ENCODE results near the gene CHRNA10.

CHRNA10 gene

DNA sequence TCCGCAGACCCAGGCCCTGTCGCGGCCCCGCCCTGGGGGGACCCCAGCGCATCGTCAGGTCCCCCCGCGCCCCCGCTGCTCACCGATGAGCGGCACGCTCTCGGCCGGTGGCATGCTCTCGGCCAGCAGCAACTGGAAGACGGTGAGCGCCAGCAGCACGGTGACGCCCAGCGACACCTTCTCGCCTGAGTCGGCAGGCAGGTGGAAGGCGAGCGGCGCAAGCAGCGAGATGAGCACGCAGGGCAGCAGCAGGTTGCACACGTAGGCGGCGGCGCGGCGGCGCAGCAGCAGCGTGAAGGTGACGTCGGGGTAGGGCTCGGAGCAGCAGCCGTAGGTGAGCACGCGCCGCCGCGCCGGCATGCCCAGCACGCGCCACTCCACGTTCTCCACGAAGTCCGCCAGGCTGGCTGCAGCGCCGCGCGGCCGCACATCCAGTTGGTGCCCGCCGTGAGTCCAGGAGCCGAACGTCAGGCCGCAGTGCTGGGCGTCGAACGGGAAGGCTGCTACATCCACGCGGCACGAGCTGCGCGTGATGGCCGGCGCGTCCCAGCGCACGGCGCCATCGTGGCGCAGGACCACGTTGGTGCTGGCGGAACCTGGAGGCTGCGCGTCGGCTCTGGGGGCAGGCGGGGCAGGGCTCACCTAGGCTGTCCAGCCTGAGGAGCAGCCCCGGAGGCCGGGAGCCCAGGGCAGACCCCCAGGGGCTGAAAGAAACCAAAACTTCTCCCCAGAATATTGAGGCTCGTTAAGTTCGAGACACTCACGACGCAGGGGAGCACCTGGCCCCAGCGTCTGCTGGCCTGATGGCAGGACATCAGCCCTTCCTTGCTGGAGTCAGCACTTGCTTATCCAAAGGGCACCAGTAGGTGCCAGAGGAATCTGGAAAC is 3.8 kb downstream of the CHRNA10 start:
- POLR2A ChIA-PET, result no interaction called here
- TF ChIP-seq, protein P1, sequence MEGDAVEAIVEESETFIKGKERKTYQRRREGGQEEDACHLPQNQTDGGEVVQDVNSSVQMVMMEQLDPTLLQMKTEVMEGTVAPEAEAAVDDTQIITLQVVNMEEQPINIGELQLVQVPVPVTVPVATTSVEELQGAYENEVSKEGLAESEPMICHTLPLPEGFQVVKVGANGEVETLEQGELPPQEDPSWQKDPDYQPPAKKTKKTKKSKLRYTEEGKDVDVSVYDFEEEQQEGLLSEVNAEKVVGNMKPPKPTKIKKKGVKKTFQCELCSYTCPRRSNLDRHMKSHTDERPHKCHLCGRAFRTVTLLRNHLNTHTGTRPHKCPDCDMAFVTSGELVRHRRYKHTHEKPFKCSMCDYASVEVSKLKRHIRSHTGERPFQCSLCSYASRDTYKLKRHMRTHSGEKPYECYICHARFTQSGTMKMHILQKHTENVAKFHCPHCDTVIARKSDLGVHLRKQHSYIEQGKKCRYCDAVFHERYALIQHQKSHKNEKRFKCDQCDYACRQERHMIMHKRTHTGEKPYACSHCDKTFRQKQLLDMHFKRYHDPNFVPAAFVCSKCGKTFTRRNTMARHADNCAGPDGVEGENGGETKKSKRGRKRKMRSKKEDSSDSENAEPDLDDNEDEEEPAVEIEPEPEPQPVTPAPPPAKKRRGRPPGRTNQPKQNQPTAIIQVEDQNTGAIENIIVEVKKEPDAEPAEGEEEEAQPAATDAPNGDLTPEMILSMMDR (IDR thresholded peaks at IDR 0.05; ENCODE audit: control extremely low read depth, extremely low read depth, low read depth, missing control alignments), result no peak
- CTCF ChIA-PET, result no interaction called here

DNA sequence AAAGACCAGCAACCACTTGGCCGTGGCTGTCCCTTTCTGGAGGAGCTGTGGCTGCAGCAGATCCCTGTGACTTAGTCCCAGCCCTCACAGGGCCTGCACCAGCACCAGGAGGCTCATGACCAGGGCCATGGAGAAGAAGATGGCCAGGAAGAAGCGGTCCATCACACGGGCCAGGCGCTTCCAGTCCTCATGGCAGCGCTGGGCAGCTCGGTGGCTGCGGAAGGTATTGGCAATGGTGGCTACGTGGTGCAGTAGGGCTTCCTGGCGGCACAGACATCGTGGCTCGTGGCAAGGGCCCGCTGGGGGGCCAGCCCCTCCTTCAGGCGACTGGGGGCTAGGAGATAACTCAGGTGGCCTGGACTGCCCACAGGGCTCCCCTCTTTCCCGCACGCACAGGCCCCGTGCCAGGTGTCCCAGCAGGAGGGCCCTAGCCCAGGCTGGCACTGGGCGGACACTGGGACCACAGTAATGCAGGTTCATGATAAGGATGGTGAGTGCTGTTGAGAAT is 5.1 kb downstream of the CHRNA10 start:
- POLR2A ChIA-PET, result no interaction called here
- TF ChIP-seq, protein P1 (IDR thresholded peaks at IDR 0.05; ENCODE audit: control extremely low read depth, extremely low read depth, low read depth, missing control alignments), result no peak
- CTCF ChIA-PET, result no interaction called here

More for the DNA sequence above, 3.8 kb downstream of the CHRNA10 start:
- DNase-seq (ENCODE audit: extremely low spot score), result no peak

DNA sequence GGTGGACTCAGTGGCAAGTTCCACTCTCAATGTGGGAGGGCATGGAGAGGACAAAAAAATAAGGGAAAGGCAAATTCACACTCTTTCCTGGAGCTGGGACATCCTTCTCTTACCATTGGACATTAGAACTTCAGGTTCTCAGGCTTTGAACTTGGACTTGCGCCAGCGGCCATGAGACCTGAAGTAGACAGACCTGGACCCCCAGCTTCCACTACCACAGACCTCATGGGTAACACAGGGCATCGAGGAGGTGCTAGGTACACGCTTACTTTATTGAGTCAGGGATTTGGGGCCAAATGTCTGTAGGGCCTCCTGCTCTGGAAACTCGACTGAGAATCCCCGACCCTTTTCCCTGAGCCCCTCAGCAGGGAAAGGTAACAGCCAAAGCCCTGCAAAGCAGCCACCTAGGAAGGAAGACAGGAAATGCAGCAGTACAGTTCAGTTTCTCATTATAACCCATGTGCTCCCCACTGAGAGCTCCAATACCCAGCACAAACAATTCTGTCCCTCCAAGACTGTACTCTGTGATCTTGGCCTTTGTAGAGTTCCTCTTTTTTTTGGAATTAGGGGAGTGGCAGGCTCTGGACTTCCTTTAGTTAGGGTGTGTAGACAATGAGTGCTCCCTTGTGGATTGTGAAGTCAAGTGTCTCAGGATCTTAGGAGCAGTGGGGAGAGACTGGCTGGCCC is 5.7 kb downstream of the CHRNA10 start:
- ChIA-PET CTCF (no interaction called here), POLR2A (interaction anchor here (0.6 kb wide), 1 partner anchor 673 kb away, joined by 3 read pairs; the partner anchor contains the start of gene NAP1L4)
- TF ChIP-seq, protein P1 (IDR thresholded peaks at IDR 0.05; ENCODE audit: control extremely low read depth, extremely low read depth, low read depth, missing control alignments), result no peak
- DNase-seq (ENCODE audit: extremely low spot score), result no peak

More for the DNA sequence above, 5.1 kb downstream of the CHRNA10 start:
- DNase-seq (ENCODE audit: extremely low spot score), result no peak

DNA sequence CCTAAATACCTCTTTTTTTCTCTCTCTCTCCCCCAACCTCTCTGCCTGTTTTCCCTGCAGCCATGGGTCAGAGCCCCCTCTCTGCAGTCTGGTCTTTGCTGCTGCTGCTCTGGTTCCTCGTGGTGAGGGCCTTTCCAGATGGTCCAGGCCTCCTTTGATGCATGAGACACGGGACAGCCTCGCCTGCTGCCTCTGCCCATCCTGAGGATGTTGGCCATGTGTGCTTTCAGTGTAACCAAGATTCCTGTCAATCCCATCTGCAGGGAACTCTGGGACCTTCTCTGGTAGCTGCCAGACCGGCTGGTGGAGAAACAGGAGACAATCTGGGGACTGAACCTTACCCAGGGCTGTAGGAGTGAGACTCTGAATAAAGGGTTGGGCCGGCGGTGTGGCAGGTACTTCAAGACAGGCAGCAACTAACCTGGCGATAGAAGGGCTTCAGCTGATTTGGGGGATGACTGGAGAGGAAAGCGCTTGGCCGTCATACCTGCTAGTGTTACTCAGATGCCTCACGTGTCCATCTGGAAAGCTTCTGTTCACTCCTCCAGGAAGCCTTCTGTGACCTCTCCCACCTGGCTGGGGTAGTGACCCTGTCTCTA is 7.1 kb downstream of the CHRNA10 start:
- ChIA-PET POLR2A (no interaction called here), CTCF (interaction anchor here (0.9 kb wide), 1 partner anchor 8 kb away, joined by 3 read pairs; no protein-coding TSS in a partner anchor)
- DNase-seq (ENCODE audit: extremely low spot score), result no peak
- TF ChIP-seq, protein P1 (IDR thresholded peaks at IDR 0.05; ENCODE audit: control extremely low read depth, extremely low read depth, low read depth, missing control alignments), result no peak

DNA sequence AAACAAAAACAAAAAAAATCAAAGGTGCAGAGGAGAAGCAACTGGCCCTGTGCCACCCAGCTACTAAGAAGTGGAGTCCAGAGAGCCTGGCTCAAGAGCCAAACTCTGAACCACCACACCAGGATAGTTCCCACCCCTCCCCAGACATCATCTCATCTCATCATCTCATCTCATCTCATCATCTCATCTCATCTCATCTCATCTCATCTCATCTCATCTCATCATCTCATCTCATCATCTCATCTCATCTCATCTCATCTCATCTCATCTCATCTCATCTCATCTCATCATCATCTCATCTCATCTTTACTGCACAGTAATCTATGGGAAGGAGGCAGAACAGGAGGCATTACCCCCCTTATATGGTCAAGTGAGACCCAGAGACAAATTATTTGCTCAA is 8.3 kb downstream of the CHRNA10 start:
- ChIA-PET POLR2A (no interaction called here), CTCF (no interaction called here)
- TF ChIP-seq, protein P1 (IDR thresholded peaks at IDR 0.05; ENCODE audit: control extremely low read depth, extremely low read depth, low read depth, missing control alignments), result no peak

DNA sequence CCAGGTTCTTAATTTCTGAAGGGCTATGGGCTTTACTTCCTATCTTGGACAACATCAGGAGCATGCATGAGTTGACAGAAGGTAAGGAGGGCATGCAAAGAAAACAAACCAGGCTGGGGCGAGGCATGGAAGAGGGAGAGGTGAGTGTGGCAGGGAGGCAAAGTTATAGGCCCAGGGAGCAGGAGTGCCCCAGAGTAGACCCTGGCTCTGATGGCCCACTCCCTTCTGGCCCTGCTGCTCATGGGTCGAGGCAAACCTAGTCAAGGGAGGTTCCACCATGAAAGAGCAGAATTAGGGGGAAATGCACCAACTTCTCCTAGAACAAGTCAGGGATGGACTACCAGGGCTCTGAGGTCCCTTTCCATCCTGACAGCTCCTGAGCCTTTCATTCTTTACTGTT is 10.2 kb downstream of the CHRNA10 start:
- ChIA-PET CTCF (no interaction called here), POLR2A (no interaction called here)
- TF ChIP-seq, protein P1 (IDR thresholded peaks at IDR 0.05; ENCODE audit: control extremely low read depth, extremely low read depth, low read depth, missing control alignments), result no peak
- no peak for DNase-seq (ENCODE audit: extremely low spot score)

More for the DNA sequence above, 8.3 kb downstream of the CHRNA10 start:
- no peak for DNase-seq (ENCODE audit: extremely low spot score)
